Activated CD4-positive, CD25-positive, alpha-beta regulatory T cell treated with anti-CD3 and anti-CD28 coated beads, Interleukin-2, amount 50 U/mL, for 24 hours (primary cell): ENCODE results near the gene TMCC2.

Experiments
- ATAC-seq, 2 donors: fragments of 150-1000 bp; cut with Tn5 transposase; one replicate each; pipeline ENCODE4 v1.10.0; 2021; ENCODE audit warnings: mild to moderate bottlenecking in 1 of 2, moderate library complexity in 1 of 2

TMCC2 gene

DNA sequence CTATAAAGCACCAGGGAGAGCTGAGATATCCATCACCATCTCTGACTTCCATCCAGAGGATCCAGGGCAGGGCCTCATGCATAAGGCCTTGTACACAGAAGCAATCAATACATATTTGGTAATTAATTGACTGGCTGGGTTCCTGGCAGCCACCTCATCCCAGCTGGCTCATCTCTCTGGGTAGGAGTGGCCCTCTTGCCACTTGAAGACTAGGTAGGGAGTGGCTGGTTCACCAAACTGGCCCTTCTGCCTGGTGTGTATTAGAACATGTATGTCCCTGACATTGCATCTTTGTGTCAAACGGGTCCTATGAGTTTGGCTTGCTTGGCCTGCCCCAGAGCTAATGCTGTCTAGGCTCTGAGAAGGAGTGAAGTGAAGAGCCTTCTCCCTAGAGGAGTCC, 82.0 kb downstream of the TMCC2 start:
- ATAC-seq, result no peak

DNA sequence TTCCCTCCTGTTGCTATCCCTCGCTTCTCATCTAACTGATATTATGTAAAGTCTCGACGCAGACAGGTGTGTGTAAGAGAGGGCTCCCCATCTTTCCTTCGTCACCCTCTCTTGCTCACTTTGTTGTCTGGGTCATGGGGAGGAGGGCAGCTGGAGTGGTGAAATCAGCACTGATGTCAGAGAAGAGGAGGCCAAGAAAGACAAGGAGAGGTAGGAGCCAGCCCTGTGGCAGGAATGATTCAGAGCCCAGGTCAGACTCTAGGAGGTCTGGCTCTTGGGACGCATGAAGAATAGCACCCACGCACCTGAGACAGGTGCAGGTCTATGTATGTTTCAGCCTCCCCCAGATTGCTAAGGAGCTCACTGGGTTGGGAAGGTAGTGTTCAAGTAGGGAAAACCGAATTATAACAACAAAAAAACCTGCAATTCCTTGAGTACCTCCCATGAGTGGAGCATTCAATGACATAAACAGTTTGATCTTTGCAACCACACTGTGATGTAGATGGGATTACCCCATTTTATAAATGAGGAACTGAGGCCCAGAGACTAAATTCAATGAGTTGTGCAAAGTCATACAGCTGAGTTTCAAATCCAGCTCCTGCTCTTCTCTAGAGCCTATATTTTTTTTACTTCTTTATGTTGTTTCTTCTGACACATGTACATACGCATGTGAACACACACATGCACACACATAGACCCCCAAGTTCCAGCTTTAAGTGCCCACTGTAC, 83.4 kb downstream of the TMCC2 start:
- no peak for ATAC-seq

DNA sequence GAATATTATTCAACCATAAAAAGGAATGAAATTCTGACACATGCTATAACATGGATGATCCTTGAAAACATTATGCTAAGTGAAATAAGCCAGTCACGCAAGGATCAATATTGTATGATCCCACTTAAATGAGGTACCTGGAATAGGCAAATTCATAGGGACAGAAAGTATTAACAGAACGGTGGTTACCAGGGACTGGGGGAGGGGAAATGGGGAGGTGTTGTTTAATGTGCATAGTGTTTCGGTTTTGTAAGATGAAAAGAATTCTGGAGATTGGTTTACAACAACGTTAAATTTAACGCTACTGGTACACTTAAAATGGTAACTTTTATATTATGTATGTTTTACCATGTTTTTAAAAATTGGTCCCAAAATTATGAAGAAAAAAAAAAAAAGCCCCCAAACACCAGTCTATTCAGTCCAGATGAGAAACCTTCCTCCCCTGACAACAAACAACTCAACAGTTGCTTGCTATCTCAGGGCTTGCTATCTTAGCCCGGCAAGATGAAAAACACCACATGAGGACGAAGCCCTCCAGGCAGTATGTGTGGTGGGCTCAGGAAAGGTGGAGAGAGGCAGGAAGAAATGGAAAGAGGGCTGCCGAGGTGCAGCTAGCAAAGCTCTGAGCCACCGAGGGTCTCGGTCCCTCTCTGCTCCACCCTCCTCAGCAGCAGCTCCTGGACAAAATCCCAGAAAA, 85.3 kb downstream of the TMCC2 start:
- ATAC-seq, result no peak

DNA sequence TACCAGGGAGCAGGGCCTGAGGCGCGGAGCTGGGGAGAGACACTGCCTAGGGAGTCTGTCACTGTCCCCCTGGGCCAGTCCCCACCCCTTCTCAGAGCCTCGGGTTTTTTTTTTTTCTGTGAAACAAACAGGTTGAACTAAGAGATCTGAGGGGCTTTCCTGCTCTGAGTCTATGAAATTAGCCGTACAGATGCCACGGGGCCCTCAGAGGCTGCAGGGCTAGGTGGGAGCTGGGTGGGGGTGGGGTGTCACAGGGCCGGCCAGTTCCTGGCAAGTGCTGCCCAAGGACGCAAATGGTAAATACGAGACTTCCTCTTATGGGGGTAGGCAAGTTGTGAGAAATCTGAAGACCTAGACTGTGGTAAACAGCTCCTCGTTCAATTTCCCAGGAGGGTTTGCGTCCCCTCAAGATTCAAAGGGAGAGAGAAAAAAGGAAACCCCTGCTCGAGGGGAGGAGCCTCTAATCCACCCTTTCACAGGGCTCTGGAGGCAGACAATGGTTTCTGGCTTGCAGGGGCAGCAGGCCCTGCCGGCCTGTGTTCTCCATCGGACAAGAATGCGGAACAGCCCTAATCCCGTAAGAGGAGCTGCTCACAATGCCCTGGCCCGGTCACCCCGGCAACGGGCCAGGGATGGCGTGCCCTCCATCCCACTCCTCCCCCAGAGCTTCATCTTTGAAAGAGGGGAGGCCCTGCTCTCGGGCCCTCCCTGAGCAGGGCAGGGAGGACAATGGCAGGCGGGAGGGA, 86.0 kb downstream of the TMCC2 start:
- peak; percentile 78 to 80 for ATAC-seq

GRCh38 chr1:205315008-205315618, 87.4 kb downstream of the TMCC2 start:
- no peak for ATAC-seq

GRCh38 chr1:205316161-205316566, 88.4 kb downstream of the TMCC2 start:
- peak in 1 of 2 donors; percentile 34 for ATAC-seq

- no peak for ATAC-seq
Observed at GRCh38 chr1:205317311-205317917, 89.7 kb downstream of the TMCC2 start.

GRCh38 chr1:205318231-205318991, 90.7 kb downstream of the TMCC2 start:
- ATAC-seq, result no peak

DNA sequence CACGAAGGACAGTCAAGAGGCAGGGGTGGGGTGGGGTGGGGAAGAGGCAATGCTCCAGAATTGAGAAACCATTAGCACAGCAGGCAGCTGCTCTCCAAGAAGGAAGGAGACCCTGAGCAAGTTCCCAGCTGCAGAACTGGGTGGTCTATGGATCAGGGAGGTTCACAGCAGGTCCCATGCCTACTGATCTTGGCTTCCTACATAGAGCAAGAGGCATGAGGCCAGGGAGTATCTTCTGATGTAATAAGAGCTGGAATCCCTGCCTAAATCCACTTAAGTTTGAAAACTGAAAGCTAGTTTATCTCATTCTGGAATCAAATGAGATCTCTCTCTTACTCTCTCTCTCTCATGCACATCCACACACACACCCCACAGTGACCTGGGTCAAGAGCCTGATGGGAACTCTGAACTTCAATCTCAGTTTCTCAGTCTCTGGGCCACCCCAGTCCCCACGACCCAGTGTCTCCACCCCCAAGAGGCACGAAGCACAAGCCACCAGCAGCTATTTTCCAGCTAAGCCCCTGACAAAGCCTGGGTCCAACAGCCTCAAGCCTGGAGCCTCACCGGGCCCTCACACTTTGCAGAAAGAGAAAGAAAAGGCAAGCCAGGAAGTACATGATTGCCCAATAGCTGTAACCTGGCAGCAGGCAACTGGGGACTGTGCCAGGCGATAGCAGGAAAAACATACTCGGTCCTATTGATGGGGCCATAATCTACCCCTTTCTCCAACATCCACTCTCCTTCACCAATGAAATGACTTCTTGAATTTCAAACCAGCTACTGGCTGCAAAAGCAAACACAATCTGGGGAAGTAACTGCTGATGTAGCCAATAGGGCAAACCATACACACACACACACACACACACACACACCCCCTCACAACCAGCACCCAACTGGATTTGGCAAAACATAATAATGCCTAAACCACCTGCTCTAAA, 91.6 kb downstream of the TMCC2 start:
- ATAC-seq, result peak in 1 of 2 donors; percentile 9

GRCh38 chr1:205321162-205321958, 93.6 kb downstream of the TMCC2 start, which contains the start of gene NUAK2:
TSS of gene NUAK2 (minus strand) at chr1:205321745. CDS start at chr1:205321628, 117 bp downstream.
- peak; percentile 86 to 87 for ATAC-seq

- ATAC-seq, result no peak
Observed at GRCh38 chr1:205321959-205322283, 94.2 kb downstream of the TMCC2 start.
